Measurements from ENCODE around the gene CHDH. TPM values are rescaled to one million over a fixed set of nuclear protein-coding genes. Genes with fewer than 3 reads are reported as not detected.

The CHDH gene
- total RNA-seq, 1 donor from 2014 or later = 1.0 TPM

DNA sequence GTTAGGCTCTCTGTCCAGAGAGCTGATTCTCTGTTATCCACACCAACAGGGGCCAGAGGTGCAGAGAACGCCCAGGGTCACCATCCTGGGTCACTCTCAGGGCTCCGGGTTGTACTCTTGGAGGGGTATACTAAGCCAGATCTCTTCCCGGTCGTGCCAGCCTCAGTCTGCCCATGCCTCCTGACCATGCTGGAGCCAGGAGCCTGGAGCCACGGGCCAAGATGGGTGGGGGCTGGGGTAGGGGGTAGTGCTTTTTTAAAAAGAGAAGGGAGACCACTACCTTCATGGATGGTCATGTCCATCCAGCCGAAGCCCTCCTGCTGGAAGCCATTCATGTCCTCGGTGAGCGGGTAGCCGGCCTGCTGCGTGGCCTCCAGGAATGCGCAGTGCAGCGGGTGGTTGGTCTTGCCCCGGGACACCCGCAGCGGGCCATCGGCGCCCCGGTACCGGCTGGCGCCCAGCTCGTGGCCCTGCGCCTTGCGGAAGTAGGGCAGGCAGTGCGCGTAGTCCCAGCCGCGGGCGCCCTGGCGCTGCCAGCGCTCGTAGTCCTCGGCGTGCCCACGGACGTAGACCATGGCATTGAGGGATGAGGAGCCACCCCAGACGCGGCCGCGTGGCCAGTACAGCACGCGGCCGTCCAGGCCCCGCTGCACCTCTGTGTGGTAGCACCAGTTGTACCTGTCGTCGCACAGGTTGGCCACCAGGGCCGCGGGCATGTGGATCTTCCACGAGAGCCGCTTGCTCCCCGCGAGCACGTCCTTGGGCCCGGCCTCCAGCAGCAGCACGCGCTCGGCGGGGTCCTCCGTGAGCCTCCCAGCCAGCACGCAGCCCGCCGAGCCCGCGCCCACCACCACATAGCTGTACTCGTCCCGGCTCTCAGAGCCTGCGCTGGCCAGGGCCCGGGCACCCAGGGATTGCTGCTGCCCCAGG, 22.9 kb downstream of the CHDH start:
- no peak for DNase-seq

DNA sequence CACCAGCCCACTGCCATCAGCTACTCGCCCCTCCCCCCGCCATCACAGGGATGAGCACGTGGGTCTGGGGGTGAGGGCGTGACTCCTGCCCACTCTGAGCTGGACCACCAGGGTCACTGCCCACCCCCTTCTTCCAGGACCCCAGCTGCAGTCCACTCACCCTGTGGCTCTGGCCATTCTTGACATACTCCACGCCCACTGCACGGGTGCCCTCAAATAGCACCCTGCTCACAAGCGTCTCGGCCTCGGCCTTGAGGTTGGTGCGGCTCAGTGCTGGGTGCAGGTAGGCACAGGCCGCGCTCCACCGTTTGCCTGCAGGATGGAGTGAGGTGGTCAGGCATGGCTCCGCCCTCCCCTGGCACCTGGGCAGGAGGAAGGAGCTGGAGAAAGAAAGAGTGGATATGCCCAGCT, 23.9 kb downstream of the CHDH start:
- DNase-seq = no peak

DNA sequence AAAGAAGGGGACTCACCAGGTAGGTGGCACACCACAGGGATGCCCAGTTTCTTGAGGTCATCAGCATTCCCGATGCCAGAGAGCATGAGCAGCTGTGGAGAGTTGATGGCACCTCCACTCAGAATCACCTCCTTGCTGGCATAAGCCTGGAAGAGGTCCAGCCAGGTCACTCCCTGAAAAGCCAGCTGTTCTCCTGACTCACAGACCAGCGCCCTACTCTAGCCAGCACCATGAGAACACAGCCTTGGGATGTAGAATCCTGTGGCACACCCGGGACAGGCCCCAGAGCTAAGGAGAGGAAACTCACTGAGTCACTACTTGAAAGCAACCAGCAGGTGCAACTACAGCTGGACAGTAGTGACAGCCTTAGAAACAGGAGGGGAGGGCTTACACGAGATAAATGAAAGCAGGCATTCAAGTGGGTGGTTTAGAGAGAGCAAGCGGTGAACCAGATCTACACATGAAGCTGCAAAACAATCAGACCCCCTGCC, 24.5 kb downstream of the CHDH start:
- DNase-seq = no peak

DNA sequence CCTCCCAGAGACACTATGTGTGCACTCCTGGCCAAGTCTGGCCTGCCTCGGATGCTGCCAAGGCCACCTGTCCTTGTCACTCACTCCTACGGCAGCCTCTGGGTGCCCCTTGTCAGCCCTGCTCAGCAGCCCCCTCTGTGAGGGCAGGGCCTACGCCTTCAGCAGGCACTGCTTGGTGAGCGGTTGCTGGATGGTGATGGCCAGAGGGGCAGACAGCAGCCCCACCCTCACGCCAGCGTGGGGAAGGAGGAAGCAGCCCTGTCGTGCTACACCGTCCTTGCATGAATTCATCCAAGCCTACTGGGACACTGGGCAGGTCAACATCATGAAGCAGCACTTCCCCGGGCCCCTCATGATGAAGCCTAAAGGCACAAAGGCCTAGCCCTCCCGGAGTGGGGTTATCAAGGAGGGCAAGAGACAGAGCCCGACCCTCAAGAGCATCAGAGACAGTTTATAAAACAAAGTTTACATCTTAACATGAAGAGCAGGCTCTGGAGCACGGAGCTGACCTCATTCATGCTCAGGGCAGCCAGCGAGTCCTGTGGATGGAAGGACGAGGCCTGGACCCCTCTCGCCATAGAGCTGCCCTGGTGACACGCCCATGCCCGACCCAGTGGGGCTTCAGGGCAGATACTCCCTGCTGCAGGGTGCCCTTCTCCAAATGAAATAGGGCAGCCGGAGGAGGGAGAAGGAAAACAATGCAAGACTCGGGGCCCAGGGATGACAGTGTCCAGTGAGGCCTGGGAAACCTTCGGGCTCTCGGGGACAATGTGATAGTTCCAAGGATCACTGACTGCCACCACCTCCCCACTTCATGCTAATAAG, 25.3 kb downstream of the CHDH start:
- DNase-seq = no peak

DNA sequence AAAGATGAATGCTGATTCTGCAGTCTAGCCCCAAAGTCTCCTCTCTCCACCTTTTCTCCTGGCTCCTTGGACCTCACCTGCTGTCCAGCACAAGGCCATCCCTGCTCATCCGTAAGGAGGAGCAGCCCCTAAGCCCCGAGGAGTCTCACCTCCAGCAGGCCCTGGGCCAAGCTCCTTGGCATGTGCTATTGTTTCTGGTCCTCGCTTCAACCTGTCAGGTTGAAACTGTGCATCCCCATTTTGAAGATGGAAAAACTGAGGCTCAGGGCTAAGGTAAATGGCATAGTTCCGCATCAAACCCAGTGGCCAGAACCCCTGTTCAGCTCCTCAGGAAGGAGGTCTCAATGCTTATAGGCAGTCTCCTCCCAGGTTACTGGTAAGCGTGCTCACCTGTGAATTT, 26.1 kb downstream of the CHDH start:
- no peak for DNase-seq

DNA sequence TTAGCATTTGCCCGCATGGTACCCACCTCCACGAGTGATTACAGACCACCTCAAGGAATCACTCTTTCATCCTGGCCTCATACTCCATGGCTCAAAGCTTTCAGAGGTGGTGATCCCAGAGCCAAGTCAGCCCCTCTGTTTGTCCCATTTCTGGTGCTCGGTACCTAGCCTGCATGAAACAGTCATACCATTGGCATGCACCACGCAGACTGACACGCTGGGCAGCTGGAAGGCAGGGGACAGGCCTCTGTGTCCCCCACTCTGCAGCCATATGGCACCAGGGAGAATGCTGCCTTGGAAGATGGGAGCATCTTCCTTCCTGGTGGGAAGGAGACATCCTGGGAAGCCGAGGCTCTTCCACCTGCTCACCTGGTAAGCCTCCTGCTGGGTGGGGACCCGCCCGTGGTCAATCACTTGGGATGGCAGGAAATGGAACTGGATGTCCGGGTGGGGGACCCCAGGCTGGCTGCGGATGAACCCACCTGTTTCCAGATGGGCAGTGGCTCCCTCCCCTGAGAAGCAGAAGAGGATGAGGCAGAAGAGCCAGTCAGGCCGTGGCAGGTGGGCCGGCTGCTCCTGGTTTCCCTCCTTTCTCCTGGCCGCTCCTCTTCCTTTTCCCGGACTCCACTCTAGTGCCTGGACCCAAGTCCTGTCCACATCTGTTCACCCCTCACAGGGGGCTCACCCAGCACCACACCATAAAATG, 26.9 kb downstream of the CHDH start:
- no peak for DNase-seq

DNA sequence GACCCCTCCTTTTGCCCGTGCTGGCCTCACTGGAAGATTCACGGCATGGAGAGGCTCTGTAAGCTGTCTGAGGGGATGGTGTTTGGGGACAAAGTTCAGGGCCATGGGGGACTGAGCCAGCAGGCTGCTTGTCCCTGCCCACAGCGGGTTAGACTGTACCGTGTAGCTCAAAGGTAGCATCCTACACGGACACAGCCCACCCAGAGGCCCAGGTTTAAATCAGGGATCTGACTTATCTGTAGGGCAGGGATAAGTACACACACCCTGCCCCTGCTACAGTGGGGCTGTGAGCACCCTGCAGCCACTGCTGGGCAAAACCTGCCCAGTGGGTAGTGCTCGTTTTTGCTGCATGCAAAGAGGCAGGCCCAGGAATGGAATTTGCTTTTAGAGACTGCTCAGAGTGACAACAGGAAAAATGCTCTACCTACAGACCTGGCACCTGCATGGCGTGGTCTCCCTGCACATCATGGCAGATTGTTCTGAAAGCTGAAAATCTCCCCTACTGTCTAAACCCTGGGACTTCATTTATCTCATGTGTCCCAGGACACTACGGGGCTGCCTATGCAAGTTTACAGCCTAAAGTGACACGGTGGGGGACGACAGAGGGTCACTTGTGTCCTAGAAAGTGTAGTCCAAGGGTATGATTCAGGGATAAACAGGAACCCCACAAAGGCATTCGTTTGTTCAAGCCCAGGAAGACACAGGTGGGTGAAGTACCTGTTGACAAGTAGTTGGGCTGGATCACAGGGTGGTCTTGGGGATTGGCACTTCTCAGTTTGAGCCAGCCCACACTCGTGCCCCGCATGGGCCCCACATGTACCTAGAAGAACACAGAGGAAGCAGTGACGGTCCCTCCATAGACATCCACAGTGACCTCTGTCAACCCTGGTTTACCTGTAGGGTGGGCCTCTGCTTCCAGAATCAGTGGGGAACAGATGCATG, 27.7 kb downstream of the CHDH start:
- DNase-seq = no peak

DNA sequence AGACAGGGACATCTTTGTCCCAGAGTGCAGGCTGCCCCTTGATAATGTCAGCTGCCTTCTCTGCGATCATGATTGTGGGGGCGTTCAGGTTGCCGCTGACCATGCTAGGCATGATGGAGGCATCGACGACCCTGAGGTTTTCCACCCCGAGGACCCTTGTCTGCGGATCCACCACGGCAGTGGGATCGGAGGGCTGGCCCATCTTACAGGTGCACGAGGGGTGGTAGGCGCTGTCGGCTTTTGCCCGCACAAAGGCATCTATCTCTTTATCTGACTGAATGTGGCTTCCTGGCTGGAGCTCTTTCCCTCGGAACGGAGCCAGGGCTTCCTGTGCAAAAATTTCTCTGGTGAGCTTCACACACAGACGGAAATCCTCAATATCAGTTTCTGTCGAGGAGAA, 28.4 kb downstream of the CHDH start:
- DNase-seq = no peak

DNA sequence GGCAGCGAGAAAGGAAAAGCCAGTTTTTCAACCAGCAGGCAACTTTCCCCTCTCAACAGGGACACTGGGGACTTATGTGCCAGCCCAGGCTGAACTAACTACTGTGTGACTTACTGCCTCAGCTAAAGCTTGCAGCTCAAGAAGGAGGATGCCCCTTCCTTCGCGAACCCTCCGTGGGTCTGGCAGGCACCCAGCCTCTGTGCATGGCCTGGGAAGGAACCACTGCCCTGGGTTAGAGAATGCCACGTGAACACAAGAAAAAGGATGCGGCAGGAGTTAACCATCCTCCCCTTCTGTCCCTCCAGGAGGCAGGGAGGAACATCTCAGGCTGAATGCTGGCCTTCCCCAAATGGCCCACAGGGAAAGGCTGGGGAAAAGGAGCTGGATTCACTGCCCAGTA, 29.0 kb downstream of the CHDH start:
- no peak for DNase-seq

DNA sequence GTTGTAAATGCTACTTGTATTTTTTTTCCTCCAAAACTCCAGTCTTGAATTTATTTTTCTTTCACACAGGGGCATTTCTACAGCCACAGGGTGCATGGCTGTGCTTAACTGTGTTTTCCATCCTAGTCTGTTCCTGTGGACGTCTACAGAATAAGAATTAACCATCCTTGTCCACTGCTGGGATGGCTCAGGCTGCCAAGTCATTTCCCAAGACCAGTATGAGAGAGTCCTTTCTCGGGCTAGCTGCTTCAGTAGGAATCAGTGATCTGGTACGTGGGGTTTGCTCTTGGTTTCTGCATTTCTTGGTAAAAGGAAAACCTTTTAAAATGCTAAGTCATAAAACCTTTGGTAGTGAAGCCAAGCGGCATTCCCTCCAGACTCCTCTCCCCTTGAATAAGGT, 29.8 kb downstream of the CHDH start:
- DNase-seq = no peak

DNA sequence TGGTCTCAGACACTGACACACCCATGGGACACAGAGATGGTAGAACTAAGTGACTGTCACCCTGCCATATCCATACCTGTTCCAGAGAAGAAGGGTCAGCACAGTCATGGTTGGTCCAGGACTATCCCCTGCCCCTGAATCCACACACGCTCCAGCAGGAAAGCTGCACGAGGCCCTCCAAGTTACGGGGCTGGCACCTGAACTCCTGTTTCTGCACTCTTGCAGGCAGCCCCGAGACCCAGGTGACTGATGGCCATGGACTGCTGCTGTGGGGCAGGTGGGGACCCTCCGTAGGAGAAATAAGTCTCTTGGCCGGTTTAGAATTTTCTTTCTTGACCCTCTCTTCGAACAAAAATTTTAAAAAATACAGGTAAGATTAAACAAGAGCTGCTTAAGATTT, 30.6 kb downstream of the CHDH start:
- DNase-seq = no peak

DNA sequence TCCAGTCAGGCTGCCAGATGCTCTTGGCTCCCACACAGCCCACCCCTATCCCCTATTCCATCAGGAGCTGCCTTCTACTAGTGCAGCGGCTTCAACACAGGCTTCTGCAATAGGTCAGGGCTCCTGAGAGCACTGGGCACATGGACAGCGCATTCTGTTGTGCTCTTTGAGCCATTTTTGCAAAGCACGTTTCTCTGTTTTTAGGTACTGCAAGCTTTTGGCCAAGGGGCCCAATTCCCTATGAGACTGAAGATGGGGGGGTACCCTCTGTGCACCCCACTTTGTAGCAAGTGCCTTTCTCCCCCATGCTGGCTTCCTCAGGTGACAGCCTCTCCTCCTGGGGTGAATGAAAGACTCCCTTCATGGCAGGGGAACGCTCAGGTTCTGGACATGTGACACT, 31.2 kb downstream of the CHDH start:
- no peak for DNase-seq

DNA sequence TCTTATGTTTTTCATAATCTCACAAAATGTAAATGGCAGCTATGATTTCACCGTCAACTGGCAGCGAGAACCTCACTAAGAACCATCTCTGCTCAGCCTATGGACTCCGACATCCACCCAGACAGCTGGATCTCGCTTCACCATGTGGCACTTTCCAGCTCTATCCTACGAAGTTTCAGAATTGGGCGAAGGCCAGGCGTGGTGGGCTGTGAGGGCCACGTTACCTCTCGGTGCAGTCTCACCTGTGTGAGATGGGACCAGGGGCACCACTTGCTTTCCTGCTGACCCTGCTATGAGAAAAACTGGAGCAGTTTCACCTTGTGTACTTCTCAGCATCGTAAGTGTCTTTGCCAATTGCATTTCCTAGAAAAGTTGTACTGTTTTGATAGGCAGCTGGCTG, 32.3 kb downstream of the CHDH start:
- no peak for DNase-seq

DNA sequence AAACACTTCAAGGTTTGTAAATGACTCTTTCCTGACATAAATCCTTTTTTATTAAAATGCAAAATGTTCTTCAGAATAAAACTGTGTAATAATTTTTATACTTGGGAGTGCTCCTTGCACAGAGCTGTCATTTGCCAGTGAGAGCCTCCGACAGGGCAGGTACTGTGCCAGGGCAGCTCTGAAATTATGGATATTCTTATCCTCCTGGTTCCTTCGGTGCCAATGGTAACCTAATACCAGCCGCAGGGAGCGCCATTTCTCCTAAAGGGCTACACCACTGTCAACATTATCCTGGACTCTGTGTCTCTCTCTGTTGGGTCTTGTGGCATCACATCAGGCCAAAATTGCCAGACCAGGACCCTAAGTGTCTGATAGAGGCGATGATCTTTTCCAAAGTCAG, 33.0 kb downstream of the CHDH start:
- no peak for DNase-seq

DNA sequence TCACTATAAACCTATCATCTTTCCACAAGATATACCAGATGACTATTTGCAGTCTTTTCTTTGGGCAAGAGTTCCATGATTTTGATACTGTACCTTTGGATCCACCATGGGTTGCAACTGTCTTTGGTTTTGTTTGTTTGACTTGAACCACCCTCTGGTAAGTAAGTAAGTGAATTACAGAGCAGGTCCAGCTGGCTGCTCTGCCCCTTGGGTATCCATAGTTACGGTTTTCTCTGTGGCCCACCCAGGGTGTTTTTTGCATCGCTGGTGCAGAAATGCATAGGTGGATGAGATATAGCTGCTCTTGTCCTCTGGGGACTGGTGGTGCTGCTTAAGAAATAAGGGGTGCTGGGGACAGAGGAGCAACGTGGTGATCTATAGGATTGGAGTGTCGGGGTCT, 33.8 kb downstream of the CHDH start:
- no peak for DNase-seq

DNA sequence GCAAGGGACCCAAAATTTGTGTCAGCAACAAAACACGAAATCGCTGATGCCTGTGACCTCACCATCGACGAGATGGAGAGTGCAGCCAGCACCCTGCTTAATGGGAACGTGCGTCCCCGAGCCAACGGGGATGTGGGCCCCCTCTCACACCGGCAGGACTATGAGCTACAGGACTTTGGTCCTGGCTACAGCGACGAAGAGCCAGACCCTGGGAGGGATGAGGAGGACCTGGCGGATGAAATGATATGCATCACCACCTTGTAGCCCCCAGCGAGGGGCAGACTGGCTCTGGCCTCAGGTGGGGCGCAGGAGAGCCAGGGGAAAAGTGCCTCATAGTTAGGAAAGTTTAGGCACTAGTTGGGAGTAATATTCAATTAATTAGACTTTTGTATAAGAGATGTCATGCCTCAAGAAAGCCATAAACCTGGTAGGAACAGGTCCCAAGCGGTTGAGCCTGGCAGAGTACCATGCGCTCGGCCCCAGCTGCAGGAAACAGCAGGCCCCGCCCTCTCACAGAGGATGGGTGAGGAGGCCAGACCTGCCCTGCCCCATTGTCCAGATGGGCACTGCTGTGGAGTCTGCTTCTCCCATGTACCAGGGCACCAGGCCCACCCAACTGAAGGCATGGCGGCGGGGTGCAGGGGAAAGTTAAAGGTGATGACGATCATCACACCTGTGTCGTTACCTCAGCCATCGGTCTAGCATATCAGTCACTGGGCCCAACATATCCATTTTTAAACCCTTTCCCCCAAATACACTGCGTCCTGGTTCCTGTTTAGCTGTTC, 34.9 kb downstream of the CHDH start:
- DNase-seq = no peak

DNA sequence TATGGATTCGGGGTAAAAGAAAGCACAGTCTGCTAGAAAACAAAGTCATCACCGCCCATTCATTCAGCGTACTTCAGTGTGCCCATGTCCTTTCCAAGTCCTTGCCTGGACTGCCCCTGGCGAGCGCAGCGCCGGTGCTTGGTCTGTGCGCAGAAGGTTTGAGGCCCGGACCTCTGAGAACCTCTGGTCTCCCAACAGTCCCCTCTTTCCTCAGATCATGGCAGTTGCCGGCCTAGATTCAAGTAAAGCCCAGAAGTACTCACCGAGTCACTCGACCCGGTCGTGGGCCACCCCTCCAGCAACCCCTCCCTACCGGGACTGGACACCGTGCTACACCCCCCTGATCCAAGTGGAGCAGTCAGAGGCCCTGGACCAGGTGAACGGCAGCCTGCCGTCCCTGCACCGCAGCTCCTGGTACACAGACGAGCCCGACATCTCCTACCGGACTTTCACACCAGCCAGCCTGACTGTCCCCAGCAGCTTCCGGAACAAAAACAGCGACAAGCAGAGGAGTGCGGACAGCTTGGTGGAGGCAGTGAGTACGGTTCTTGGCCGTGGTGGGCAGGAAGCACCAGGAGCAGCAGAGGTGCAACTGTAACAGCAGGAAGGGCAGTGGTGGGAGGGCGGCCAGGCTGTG, 36.3 kb downstream of the CHDH start:
- no peak for DNase-seq

DNA sequence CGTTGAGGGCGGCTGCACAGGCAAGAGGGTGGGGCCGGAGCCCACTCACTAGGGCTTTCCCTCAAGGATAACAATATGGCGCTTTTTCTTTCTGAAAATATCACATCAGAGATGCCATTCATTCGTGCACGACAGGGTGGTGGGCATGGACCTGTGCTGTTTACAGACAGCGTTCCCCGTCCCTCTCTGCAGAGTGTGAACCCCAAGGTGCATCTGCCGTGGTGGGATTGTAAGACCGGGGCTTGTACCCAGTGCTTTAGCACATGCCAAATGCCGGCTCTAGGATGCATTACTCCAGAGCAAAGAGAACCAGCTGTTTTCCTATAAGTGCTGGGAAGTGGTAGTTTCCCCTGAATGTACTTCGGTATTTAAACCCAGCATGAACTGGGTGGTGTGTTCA, 37.0 kb downstream of the CHDH start:
- no peak for DNase-seq

DNA sequence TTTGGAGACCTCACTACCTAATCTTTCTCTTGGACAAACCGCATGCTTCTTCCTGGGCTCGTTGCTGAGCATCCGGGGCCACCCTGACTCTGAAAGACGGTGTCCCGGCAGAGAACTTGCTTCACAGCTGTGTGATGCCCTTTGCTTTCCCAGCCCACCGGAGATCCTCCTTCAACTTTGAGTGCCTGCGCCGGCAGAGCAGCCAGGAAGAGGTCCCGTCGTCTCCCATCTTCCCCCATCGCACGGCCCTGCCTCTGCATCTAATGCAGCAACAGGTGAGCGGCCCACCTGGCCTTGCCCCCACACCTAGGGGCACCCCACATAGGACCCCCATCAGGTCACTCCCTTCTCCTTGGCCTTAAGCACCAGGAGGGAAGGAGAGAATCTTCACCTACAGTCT, 37.7 kb downstream of the CHDH start:
- no peak for DNase-seq

DNA sequence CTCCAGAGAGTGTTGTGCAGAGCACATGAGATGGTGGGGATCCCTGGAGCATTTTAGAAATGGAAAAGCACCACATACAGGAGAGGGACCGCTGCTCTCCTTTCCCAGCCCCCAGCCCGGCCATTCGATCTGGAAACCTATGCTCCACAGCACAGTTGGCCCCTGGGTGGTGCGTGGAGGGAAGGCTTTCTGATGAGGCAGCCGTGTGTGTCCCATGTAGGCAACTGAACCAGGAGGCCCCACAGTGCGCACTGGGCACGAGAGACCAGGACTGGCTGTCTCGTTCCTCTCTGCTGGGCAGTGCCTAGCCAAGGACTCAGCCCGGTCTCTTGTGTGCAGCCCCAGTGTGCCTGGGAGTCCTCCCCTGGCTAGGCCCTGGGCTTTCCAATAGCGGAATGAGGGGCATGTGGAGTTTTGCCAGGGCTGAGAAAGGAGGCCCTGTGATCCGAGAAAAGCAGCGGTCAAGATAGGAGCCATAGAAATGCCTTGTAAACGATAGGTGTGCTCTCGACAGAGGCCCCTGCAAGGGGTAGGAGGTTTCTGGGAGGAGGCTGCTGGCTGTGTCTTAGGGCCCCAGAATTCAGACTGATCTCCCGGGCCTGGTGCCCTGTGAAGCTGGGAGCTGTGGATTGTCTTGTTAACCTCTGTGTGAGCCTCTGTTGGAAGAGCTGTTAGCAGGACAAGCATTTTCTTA, 39.0 kb downstream of the CHDH start:
- DNase-seq = no peak
